Loucy (cell line): ENCODE measurements around the gene SAXO1.

ENCODE experiments used
- EZH2phosphoT487 ChIP-seq: fragments of 200-600 bp; IDR thresholded peaks from 2 replicates; pipeline ENCODE4 v1.6.1; 2018; ENCODE audit warnings: antibody characterized with exemption, mild to moderate bottlenecking, moderate library complexity, borderline replicate concordance
- TF ChIP-seq, protein P1 (sequence below): fragments of 200-600 bp; sonication (generic); conservative IDR thresholded peaks from 2 replicates; pipeline ENCODE4 v1.5.1; 2014; ENCODE audit warnings: mild to moderate bottlenecking, antibody characterized with exemption, low read length

DNA sequence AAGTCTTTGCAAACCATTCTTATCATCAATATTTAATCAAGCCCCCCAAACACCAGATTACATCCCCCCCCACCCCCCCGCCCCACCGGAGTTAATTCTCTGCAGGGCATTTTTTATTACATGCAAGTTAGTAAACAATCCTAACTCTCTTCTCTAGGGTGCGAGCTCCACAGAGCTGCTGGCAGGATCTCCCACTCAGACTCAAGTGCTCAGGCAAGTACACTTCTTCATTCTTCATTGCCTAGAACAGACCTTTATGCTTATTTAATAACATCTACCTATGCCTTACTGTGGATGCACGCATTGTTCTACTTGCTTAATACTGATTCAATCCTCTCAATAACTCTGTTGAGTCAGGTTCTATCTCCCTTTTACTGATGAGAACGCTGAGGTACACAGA is 9.9 kb downstream of the SAXO1 start:
- TF ChIP-seq, protein P1, sequence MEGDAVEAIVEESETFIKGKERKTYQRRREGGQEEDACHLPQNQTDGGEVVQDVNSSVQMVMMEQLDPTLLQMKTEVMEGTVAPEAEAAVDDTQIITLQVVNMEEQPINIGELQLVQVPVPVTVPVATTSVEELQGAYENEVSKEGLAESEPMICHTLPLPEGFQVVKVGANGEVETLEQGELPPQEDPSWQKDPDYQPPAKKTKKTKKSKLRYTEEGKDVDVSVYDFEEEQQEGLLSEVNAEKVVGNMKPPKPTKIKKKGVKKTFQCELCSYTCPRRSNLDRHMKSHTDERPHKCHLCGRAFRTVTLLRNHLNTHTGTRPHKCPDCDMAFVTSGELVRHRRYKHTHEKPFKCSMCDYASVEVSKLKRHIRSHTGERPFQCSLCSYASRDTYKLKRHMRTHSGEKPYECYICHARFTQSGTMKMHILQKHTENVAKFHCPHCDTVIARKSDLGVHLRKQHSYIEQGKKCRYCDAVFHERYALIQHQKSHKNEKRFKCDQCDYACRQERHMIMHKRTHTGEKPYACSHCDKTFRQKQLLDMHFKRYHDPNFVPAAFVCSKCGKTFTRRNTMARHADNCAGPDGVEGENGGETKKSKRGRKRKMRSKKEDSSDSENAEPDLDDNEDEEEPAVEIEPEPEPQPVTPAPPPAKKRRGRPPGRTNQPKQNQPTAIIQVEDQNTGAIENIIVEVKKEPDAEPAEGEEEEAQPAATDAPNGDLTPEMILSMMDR: no peak
- TF ChIP-seq EZH2phosphoT487: no peak
